GM20000 (cell line): ENCODE results near the gene HERPUD1.
"Not testable (repeated sequence)": the region's sequence is repeated elsewhere in the genome, so short reads cannot be mapped to it uniquely, and the experiment has no call there.

ENCODE experiments used
- DNase-seq: peaks from one replicate; pipeline ENCODE4 v3.0.0; 2012; ENCODE audit warnings: low spot score
- CTCF ChIP-seq: IDR thresholded peaks from 2 replicates; pipeline ENCODE4 v1.5.1; 2012; ENCODE audit warnings: mild to moderate bottlenecking, control low read depth; ENCODE audit errors: extremely low read depth, missing control alignments

HERPUD1 gene

GRCh38 chr16:56971768-56972043, 39.8 kb downstream of the HERPUD1 start:
- DNase-seq: no peak
- no peak for TF ChIP-seq CTCF

- no peak for DNase-seq
- TF ChIP-seq CTCF: no peak
Observed at GRCh38 chr16:56972403-56973293, 40.7 kb downstream of the HERPUD1 start.

- DNase-seq: no peak
- TF ChIP-seq CTCF: no peak
Observed at GRCh38 chr16:56973294-56973689, 41.4 kb downstream of the HERPUD1 start.

GRCh38 chr16:56973899-56974298, 42.0 kb downstream of the HERPUD1 start:
- DNase-seq: not testable (repeated sequence)

GRCh38 chr16:56974549-56975300, 42.8 kb downstream of the HERPUD1 start:
- no peak for TF ChIP-seq CTCF
- no peak for DNase-seq

- DNase-seq: no peak
- no peak for TF ChIP-seq CTCF
Observed at GRCh38 chr16:56975714-56976113, 43.8 kb downstream of the HERPUD1 start.

GRCh38 chr16:56977216-56977615, 45.3 kb downstream of the HERPUD1 start:
- no peak for DNase-seq

More at GRCh38 chr16:56977216-56977615, 45.3 kb downstream of the HERPUD1 start:
- TF ChIP-seq CTCF: no peak
